ENCODE data around the gene THSD7A. TPM values are rescaled to one million over a fixed set of nuclear protein-coding genes. Genes with fewer than 3 reads are reported as not detected.

The THSD7A gene
- total and polyA plus RNA-seq, 2 experiments from 2014 or later: 4.0 to 8.3 TPM

DNA sequence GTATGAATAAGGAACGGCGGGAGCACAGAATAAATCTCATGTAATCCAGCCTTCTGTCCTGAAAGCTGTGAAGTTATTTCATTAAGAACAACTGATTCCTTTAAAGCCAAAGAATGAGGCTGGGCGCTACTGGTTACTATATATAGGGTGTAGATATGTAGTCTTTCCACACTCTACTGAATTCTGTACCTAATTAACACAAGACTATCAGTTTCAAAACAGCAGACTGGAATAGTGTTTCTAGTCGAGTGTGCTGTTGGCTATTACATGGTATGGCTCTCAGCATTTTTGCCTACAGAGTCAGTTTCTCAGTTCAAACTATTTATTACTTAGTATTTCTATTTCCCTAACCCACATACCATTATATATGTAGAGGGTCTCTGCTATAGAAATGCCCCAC lies 163.3 kb downstream of the THSD7A start:
- no peak overlapping the region for H2AFZ ChIP-seq
- TF ChIP-seq EZH2 (IDR thresholded peaks at IDR 0.05; ENCODE audit: borderline replicate concordance) (no peak), EZH2phosphoT487 (IDR thresholded peaks at IDR 0.05; ENCODE audit: low read depth, severe bottlenecking, unreplicated experiment) (no peak)
- TF ChIP-seq, protein P1, sequence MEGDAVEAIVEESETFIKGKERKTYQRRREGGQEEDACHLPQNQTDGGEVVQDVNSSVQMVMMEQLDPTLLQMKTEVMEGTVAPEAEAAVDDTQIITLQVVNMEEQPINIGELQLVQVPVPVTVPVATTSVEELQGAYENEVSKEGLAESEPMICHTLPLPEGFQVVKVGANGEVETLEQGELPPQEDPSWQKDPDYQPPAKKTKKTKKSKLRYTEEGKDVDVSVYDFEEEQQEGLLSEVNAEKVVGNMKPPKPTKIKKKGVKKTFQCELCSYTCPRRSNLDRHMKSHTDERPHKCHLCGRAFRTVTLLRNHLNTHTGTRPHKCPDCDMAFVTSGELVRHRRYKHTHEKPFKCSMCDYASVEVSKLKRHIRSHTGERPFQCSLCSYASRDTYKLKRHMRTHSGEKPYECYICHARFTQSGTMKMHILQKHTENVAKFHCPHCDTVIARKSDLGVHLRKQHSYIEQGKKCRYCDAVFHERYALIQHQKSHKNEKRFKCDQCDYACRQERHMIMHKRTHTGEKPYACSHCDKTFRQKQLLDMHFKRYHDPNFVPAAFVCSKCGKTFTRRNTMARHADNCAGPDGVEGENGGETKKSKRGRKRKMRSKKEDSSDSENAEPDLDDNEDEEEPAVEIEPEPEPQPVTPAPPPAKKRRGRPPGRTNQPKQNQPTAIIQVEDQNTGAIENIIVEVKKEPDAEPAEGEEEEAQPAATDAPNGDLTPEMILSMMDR (IDR thresholded peaks at IDR 0.05; ENCODE audit: poor library complexity): no peak
- WGBS (ENCODE audit: low lambda C conversion rate, missing lambda C conversion rate): 75% methylated on average over 4 of the region's 4 CpGs
- no peak overlapping the region for H3K4me3 ChIP-seq
- no peaks in the 10 kb centered on the region for H3K27me3 ChIP-seq
- H3K4me2 ChIP-seq: no peak overlapping the region
- no peaks in the 10 kb centered on the region for H3K9me2 ChIP-seq (replicated peaks; ENCODE audit: insufficient read depth)
- H3K4me1 ChIP-seq (ENCODE audit: insufficient read depth): peaks cover 5% of the 10 kb centered on the region
- no peak for DNase-seq (ENCODE audit: low spot score)
- no peaks in the 10 kb centered on the region for H3K36me3 ChIP-seq (replicated peaks; ENCODE audit: insufficient read depth, low read depth)
- H4K20me1 ChIP-seq (ENCODE audit: insufficient read depth, poor library complexity, severe bottlenecking): no peaks in the 10 kb centered on the region
- no peaks in the 10 kb centered on the region for H3K9me3 ChIP-seq (ENCODE audit: low read depth)
- no peaks in the 10 kb centered on the region for H3K79me2 ChIP-seq
- no peak overlapping the region for H3K27ac ChIP-seq

DNA sequence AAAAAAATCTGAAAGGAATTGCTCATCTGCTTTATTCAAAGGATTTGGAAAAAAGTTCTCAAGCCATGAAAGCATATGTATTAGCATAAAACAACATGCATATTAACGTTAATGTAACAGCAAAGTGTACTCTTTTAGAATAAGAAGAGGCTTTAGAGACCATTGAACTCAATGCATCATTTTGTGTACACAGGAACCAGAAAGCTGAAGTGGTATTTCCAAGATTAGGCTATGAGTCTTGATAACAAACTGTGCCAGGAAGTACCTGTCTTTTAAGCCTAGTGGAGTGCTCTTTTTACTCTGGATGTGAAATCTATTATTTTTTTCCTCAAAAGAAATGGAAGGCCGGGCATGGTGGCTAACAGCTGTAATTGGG lies 164.2 kb downstream of the THSD7A start:
- no peak overlapping the region for H3K4me2 ChIP-seq
- WGBS (ENCODE audit: low lambda C conversion rate, missing lambda C conversion rate): 64% methylated on average over 2 of the region's 2 CpGs
- H3K27ac ChIP-seq: no peak overlapping the region
- no peaks in the 10 kb centered on the region for H4K20me1 ChIP-seq (ENCODE audit: insufficient read depth, poor library complexity, severe bottlenecking)
- peaks cover 5% of the 10 kb centered on the region for H3K4me1 ChIP-seq (ENCODE audit: insufficient read depth)
- no peaks in the 10 kb centered on the region for H3K27me3 ChIP-seq
- H3K9me2 ChIP-seq (replicated peaks; ENCODE audit: insufficient read depth): no peaks in the 10 kb centered on the region
- no peak overlapping the region for H3K4me3 ChIP-seq
- H3K9me3 ChIP-seq (ENCODE audit: low read depth): no peaks in the 10 kb centered on the region
- TF ChIP-seq, protein P1 (IDR thresholded peaks at IDR 0.05; ENCODE audit: poor library complexity): no peak
- TF ChIP-seq EZH2 (IDR thresholded peaks at IDR 0.05; ENCODE audit: borderline replicate concordance): no peak
- no peak for TF ChIP-seq EZH2phosphoT487 (IDR thresholded peaks at IDR 0.05; ENCODE audit: low read depth, severe bottlenecking, unreplicated experiment)
- H3K36me3 ChIP-seq (replicated peaks; ENCODE audit: insufficient read depth, low read depth): no peaks in the 10 kb centered on the region
- no peak for DNase-seq (ENCODE audit: low spot score)
- no peaks in the 10 kb centered on the region for H3K79me2 ChIP-seq
- H2AFZ ChIP-seq: no peak overlapping the region

DNA sequence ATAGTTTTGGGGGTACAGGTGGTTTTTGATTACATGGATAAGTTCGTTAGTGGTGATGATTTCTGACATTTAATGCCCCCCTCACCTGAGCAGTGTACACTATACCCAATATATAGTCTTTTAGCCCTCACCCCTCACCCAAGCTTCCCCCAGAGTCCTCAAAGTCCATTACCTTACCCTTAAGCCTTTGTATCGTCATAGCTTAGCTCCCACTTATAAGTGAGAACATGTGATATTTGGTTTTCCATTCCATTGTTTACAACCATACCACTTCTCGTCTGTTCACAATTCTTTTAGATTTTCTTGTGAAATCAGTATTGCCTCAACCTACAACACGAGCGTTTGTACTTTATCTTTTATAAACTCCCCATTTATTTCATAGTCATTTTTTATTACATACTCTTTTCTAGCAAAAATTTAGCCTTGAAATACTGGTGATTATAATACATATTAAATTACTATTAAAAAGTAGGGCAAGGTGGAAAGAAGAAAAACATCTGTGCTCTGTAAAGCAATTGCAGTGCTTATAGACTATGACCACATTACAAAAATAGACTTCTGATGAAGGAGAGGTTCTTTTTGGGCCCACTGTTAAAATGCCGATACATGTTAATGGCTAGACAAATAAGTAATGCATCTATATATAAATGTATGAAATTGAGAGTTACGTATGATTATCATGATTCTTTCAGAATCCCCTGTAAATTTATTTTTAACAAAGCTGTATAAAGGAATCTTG lies 164.8 kb downstream of the THSD7A start:
- Histone ChIP-seq H3K27ac (no peak overlapping the region), H2AFZ (no peak overlapping the region), H3K36me3 (replicated peaks; ENCODE audit: insufficient read depth, low read depth) (no peaks in the 10 kb centered on the region), H3K4me2 (no peak overlapping the region), H3K9me2 (replicated peaks; ENCODE audit: insufficient read depth) (no peaks in the 10 kb centered on the region), H3K9me3 (ENCODE audit: low read depth) (no peaks in the 10 kb centered on the region), H4K20me1 (ENCODE audit: insufficient read depth, poor library complexity, severe bottlenecking) (no peaks in the 10 kb centered on the region), H3K4me3 (no peak overlapping the region), H3K27me3 (no peaks in the 10 kb centered on the region), H3K4me1 (ENCODE audit: insufficient read depth) (peaks cover 5% of the 10 kb centered on the region), H3K79me2 (no peaks in the 10 kb centered on the region)
- 82% methylated on average over 7 of the region's 7 CpGs for WGBS (ENCODE audit: low lambda C conversion rate, missing lambda C conversion rate)
- no peak for DNase-seq (ENCODE audit: low spot score)
- no peak for TF ChIP-seq EZH2phosphoT487 (IDR thresholded peaks at IDR 0.05; ENCODE audit: low read depth, severe bottlenecking, unreplicated experiment)
- TF ChIP-seq, protein P1 (IDR thresholded peaks at IDR 0.05; ENCODE audit: poor library complexity): no peak
- no peak for TF ChIP-seq EZH2 (IDR thresholded peaks at IDR 0.05; ENCODE audit: borderline replicate concordance)

All from hepatocyte (in vitro differentiated cells).